Parathyroid adenoma (tissue), 2 donors: ENCODE data around the gene NAPB.

Experiments used
- H2AFZ ChIP-seq: fragments of 300-600 bp; sonication (generic); one replicate; pipeline ENCODE4 v1.7.0; 2017; ENCODE audit warnings: antibody characterized with exemption, mild to moderate bottlenecking
- H3K27ac ChIP-seq: fragments of 300-600 bp; sonication (generic); one replicate; pipeline ENCODE4 v1.7.0; 2017
- H3K27me3 ChIP-seq: fragments of 300-600 bp; sonication (generic); one replicate; pipeline ENCODE4 v1.7.0; 2017; ENCODE audit warnings: low read length; ENCODE audit not compliant: control insufficient read depth, insufficient read depth
- H3K36me3 ChIP-seq: fragments of 300-600 bp; sonication (generic); one replicate; pipeline ENCODE4 v1.7.0; 2017; ENCODE audit warnings: low read length; ENCODE audit not compliant: control insufficient read depth, insufficient read depth
- H3K4me1 ChIP-seq: fragments of 300-600 bp; sonication (generic); one replicate; pipeline ENCODE4 v1.7.0; 2017; ENCODE audit warnings: control low read depth
- H3K4me2 ChIP-seq: fragments of 300-600 bp; sonication (generic); one replicate; pipeline ENCODE4 v1.7.0; 2017; ENCODE audit warnings: low read length
- H3K4me3 ChIP-seq: fragments of 300-600 bp; sonication (generic); one replicate; pipeline ENCODE4 v1.7.0; 2017; ENCODE audit warnings: low read depth, low read length
- H3K79me2 ChIP-seq: fragments of 300-600 bp; sonication (generic); one replicate; pipeline ENCODE4 v1.7.0; 2017; ENCODE audit warnings: control low read depth
- H3K9ac ChIP-seq: fragments of 300-600 bp; sonication (generic); one replicate; pipeline ENCODE4 v1.7.0; 2017; ENCODE audit warnings: mild to moderate bottlenecking
- H3K9me3 ChIP-seq: fragments of 300-600 bp; sonication (generic); one replicate; pipeline ENCODE4 v1.7.0; 2017; ENCODE audit warnings: low read length; ENCODE audit not compliant: control insufficient read depth
- TF ChIP-seq, protein P1 (sequence below): fragments of 300-600 bp; sonication (generic); IDR thresholded peaks from one replicate; pipeline ENCODE4 v1.7.0; 2017; ENCODE audit warnings: antibody characterized with exemption, mild to moderate bottlenecking
- donor health status: primary hyperparathyroidism.

Gene NAPB

DNA sequence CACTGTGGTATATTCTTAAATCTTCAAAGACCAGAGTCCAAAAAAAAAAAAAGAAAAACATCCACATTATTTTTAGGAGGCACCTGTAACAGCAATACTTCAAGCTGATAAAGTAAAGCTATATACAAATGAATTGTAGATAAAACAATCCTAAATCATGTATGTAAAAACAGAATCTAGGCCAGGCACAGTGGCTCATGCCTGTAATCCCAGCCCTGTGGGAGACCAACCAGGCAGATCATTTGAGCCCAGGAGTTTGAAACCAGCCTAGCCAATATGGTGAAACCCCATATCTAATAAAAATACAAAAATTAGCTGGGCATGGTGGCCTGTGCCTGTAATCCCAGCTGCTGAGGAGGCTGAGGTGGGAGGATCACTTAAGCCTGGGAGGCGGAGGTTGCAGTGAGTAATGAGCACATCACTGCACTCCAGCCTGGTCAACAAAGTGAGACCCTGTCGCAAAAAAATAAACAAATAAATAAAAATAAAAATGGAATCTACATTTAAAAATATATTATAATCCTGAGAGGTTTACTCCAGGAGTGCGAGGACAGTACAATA lies 7.3 kb downstream of the NAPB start:
- no peak overlapping the region for H3K27ac ChIP-seq
- H2AFZ ChIP-seq: no peak overlapping the region
- no peak overlapping the region for H3K9ac ChIP-seq
- no peaks in the 10 kb centered on the region for H3K27me3 ChIP-seq
- no peaks in the 10 kb centered on the region for H3K36me3 ChIP-seq
- peaks cover 2% of the 10 kb centered on the region for H3K4me1 ChIP-seq
- TF ChIP-seq, protein P1, sequence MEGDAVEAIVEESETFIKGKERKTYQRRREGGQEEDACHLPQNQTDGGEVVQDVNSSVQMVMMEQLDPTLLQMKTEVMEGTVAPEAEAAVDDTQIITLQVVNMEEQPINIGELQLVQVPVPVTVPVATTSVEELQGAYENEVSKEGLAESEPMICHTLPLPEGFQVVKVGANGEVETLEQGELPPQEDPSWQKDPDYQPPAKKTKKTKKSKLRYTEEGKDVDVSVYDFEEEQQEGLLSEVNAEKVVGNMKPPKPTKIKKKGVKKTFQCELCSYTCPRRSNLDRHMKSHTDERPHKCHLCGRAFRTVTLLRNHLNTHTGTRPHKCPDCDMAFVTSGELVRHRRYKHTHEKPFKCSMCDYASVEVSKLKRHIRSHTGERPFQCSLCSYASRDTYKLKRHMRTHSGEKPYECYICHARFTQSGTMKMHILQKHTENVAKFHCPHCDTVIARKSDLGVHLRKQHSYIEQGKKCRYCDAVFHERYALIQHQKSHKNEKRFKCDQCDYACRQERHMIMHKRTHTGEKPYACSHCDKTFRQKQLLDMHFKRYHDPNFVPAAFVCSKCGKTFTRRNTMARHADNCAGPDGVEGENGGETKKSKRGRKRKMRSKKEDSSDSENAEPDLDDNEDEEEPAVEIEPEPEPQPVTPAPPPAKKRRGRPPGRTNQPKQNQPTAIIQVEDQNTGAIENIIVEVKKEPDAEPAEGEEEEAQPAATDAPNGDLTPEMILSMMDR: no peak
- H3K4me2 ChIP-seq: no peak overlapping the region
- no peaks in the 10 kb centered on the region for H3K9me3 ChIP-seq
- peaks cover 49% of the 10 kb centered on the region for H3K79me2 ChIP-seq
- H3K4me3 ChIP-seq: no peak overlapping the region

DNA sequence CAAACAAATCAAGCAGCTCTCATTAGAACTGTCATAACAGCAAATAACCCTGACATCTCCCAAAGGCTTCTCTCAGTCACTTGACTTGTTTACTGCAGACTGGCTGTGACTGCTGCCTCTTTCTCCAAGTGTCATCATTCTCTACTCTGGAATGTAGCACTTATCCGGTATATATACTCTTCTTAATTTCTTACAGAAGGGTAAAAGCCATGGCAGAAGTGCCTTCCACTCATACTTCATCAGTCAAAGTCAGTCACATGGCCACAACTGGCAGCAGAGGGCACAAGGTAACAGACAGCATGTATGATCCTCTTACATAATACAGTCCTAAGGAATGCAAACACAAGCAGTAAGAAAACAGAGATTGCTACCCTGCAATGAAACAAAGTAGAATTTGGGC lies 9.3 kb downstream of the NAPB start:
- no peak overlapping the region for H3K4me3 ChIP-seq
- peaks cover 2% of the 10 kb centered on the region for H3K4me1 ChIP-seq
- no peaks in the 10 kb centered on the region for H3K36me3 ChIP-seq
- no peaks in the 10 kb centered on the region for H3K9me3 ChIP-seq
- H2AFZ ChIP-seq: no peak overlapping the region
- no peak overlapping the region for H3K9ac ChIP-seq
- no peak overlapping the region for H3K4me2 ChIP-seq
- TF ChIP-seq, protein P1: no peak
- H3K27me3 ChIP-seq: no peaks in the 10 kb centered on the region
- peaks cover 57% of the 10 kb centered on the region for H3K79me2 ChIP-seq
- no peak overlapping the region for H3K27ac ChIP-seq

DNA sequence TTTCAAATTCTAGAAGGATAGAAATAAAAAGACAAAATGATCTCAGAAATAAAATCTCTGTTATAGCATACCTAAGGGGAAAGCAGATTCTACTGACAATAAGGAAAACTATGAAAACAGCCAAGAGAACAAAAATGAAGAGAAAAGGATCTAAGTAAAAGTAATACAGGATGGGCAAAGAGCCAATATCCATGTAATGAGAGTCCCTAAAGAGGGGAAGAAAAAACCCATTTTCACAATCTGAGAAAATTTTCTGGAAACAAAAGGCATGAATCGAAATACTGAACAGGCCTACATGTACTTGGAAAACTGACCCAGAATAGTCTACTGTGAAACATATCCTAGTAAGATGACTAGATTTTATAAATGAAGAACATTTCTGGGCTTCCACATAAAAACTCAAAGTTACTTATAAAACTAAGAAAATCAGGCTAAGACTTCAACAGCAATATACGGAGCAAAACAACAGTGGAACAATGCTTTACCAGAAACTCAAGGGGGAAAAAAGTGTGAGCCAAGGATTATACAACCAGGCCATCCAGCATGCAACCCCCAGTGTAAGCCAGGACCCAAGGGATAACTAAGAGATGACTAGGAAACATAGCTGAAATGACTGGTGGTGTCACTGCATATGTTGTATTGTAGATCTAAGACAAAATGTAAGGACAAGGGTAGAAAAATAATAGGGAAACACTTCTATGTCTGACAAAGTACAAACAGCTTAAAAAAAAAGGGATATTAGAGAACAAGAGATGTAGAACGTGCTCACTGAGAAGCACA lies 10.2 kb downstream of the NAPB start:
- H2AFZ ChIP-seq: no peak overlapping the region
- TF ChIP-seq, protein P1: no peak
- no peaks in the 10 kb centered on the region for H3K36me3 ChIP-seq
- H3K27ac ChIP-seq: no peak overlapping the region
- H3K4me1 ChIP-seq: peaks cover 2% of the 10 kb centered on the region
- no peaks in the 10 kb centered on the region for H3K9me3 ChIP-seq
- H3K4me2 ChIP-seq: no peak overlapping the region
- H3K9ac ChIP-seq: no peak overlapping the region
- H3K4me3 ChIP-seq: no peak overlapping the region
- no peaks in the 10 kb centered on the region for H3K27me3 ChIP-seq
- H3K79me2 ChIP-seq: peaks cover 66% of the 10 kb centered on the region

DNA sequence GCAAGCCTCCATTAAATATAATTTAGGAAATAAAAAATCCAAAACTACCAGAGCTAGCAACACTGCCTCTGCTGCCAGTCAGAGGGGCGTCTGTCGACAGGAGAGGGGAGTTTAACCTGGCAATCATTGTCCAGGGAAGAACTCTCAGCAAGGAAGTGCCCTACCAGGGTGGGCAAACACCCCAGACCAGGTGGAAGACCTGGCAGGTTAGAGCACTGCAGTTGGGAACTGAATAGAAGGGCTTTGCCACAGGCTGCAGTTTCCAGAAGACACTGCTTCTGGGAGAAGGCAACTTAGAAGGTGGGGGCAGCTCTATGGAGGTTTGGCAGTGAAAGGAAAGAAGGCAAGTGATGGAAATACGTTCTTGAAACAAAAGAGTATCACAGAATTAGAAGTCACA lies 11.5 kb downstream of the NAPB start:
- no peak overlapping the region for H3K27ac ChIP-seq
- H2AFZ ChIP-seq: no peak overlapping the region
- TF ChIP-seq, protein P1: no peak
- peaks cover 70% of the 10 kb centered on the region for H3K79me2 ChIP-seq
- H3K4me2 ChIP-seq: no peak overlapping the region
- H3K9ac ChIP-seq: no peak overlapping the region
- no peaks in the 10 kb centered on the region for H3K27me3 ChIP-seq
- no peaks in the 10 kb centered on the region for H3K9me3 ChIP-seq
- no peak overlapping the region for H3K4me3 ChIP-seq
- H3K36me3 ChIP-seq: no peaks in the 10 kb centered on the region
- H3K4me1 ChIP-seq: peaks cover 2% of the 10 kb centered on the region

DNA sequence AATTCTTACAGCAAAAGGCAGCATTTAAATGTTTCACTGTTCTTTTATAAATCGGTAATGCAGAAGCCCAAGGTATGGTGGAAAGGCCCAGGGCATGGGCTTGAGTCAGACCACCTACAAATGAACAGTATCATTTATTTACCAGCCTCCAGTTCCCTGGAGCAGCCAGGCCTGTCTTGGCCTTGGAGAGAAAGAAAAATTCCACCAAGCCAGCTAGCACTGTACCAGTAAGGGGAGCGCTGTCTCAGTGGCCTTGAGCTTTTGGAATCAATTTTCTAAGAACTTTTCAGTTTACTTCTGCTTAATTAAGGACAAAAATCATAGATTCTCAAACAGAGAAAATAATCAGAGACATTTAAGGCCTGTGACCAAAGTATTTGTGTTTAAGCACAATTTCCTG lies 12.3 kb downstream of the NAPB start:
- Histone ChIP-seq H3K9ac (no peak overlapping the region), H3K27ac (no peak overlapping the region), H3K27me3 (no peaks in the 10 kb centered on the region), H3K4me1 (peaks cover 9% of the 10 kb centered on the region), H2AFZ (no peak overlapping the region), H3K79me2 (peaks cover 74% of the 10 kb centered on the region), H3K36me3 (no peaks in the 10 kb centered on the region), H3K9me3 (no peaks in the 10 kb centered on the region), H3K4me3 (no peak overlapping the region), H3K4me2 (no peak overlapping the region)
- TF ChIP-seq, protein P1: no peak
